Breast epithelium (tissue), 4 donors: ENCODE results near the gene CAMK2N2. TPM values are rescaled to one million over a fixed set of nuclear protein-coding genes. Genes with fewer than 3 reads are reported as not detected.

Source experiments
- DNase-seq, 2 donors: peaks; one replicate each; pipeline ENCODE4 v3.0.0-alpha.2; 2019; ENCODE audit warnings: low spot score in 2 of 2
- H3K27ac ChIP-seq, 2 donors: fragments of 200-600 bp; sonication (generic) in 1 of 2; one replicate each; pipeline ENCODE4 v1.5.1; 2016 to 2019; ENCODE audit warnings: mild to moderate bottlenecking in 1 of 2
- H3K27me3 ChIP-seq, 2 donors: fragments of 200-600 bp; sonication (generic) in 1 of 2; one replicate each; pipeline versions ENCODE4 v1.5.1 to v1.6.0; 2017 to 2019; ENCODE audit warnings: control low read depth in 1 of 2, mild to moderate bottlenecking in 1 of 2
- H3K36me3 ChIP-seq: fragments of 200-600 bp; one replicate; pipeline ENCODE4 v1.5.1; 2019
- H3K4me1 ChIP-seq, 2 donors: fragments of 200-600 bp; sonication (generic); one replicate each; pipeline ENCODE4 v1.5.1; 2016 to 2019; ENCODE audit warnings: control low read depth in 1 of 2
- H3K4me3 ChIP-seq, 3 donors: fragments of 200-600 bp; sonication (generic); 1 replicate in 2 of 3; 2 replicates in 1 of 3; pipeline ENCODE4 v1.5.1; 2016 to 2019; ENCODE audit warnings: mild to moderate bottlenecking in 3 of 3, moderate library complexity in 2 of 3
- H3K9me3 ChIP-seq, 2 donors: fragments of 200-600 bp; sonication (generic) in 1 of 2; one replicate each; pipeline ENCODE4 v1.5.1; 2016 to 2019; ENCODE audit warnings: control low read depth in 1 of 2
- POLR2A ChIP-seq: fragments of 450-650 bp; IDR thresholded peaks from one replicate; pipeline ENCODE4 v1.6.1; 2016; ENCODE audit warnings: antibody characterized with exemption, mild to moderate bottlenecking, moderate library complexity
- POLR2AphosphoS5 ChIP-seq, 3 donors: sonication (generic); formaldehyde crosslinking; IDR thresholded peaks; one replicate each; pipeline ENCODE4 v1.6.1; 2017; ENCODE audit warnings: antibody characterized with exemption in 3 of 3
- intact Hi-C: fragments of 100-400 bp; cut with DNase I; formaldehyde crosslinking; loops from one replicate; pipeline ENCODE4 v1.15.1; 2023; ENCODE audit warnings: low total_unique reads
- total RNA-seq, 3 donors: library from RNA; depleted of rRNA; stranded (reverse); fragments of >200 nt; gene quantifications; one replicate each; pipeline ENCODE4 v1.1.0, GENCODE V29; 2016
- TF ChIP-seq, protein P1 (sequence below), 3 donors: fragments of 450-650 bp; IDR thresholded peaks; one replicate each; pipeline ENCODE4 v1.5.1; 2016 to 2017; ENCODE audit warnings: antibody characterized with exemption in 3 of 3, mild to moderate bottlenecking in 3 of 3, moderate library complexity in 3 of 3

CAMK2N2 gene
- not detected for total RNA-seq

DNA sequence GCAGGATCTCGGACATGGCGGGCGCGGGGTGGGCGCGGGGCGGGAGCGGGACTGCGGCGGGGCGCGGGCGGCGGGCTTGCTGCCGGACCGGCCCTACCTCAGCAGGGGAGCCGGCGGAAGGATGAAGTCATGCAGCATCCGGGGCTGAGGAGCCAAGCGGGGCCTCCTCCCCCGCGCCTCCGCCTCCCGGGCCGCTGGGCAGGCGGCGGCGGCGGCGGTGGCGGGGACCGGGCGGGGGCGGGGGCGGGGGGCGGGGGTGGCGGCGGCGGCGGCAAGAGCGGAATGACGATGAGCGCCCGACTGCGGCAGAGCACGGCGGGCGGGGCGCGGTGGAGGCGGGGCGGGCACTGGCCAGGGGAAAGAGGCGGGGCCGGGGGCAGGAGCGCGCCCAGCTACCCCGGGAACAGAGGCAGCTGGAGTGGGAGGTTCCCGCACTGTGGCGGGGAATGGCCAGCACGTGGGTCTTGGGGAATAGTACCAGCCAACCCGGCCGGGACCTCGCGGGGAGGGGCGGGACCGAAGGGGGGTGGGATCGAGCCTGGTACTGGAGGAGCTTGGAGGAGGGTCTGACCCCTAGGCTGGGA lies at the start of gene CAMK2N2:
Gene CAMK2N2 (minus strand): TSS at position 284 of the 584 bp plus-strand sequence. CDS start 268 bp downstream, at position 16.
- H3K36me3 ChIP-seq, result no peaks in the 10 kb centered on the region
- peak within 1 kb of the TSS; percentile 32 to 75 (median 55) for H3K4me3 ChIP-seq
- TF ChIP-seq, protein P1, sequence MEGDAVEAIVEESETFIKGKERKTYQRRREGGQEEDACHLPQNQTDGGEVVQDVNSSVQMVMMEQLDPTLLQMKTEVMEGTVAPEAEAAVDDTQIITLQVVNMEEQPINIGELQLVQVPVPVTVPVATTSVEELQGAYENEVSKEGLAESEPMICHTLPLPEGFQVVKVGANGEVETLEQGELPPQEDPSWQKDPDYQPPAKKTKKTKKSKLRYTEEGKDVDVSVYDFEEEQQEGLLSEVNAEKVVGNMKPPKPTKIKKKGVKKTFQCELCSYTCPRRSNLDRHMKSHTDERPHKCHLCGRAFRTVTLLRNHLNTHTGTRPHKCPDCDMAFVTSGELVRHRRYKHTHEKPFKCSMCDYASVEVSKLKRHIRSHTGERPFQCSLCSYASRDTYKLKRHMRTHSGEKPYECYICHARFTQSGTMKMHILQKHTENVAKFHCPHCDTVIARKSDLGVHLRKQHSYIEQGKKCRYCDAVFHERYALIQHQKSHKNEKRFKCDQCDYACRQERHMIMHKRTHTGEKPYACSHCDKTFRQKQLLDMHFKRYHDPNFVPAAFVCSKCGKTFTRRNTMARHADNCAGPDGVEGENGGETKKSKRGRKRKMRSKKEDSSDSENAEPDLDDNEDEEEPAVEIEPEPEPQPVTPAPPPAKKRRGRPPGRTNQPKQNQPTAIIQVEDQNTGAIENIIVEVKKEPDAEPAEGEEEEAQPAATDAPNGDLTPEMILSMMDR (IDR thresholded peaks at IDR 0.05), result no peak
- TF ChIP-seq POLR2AphosphoS5 (IDR thresholded peaks at IDR 0.05), result no peak
- TF ChIP-seq POLR2A, result no peak
- peaks cover 0 to 20% of the 10 kb centered on the region in 2 donors for H3K4me1 ChIP-seq
- no peak for DNase-seq
- no peak within 1 kb of the TSS for H3K27ac ChIP-seq
- intact Hi-C loops, result no loop called here
- peaks cover 16 to 29% of the 10 kb centered on the region in 2 donors for H3K27me3 ChIP-seq
- no peaks in the 10 kb centered on the region for H3K9me3 ChIP-seq

DNA sequence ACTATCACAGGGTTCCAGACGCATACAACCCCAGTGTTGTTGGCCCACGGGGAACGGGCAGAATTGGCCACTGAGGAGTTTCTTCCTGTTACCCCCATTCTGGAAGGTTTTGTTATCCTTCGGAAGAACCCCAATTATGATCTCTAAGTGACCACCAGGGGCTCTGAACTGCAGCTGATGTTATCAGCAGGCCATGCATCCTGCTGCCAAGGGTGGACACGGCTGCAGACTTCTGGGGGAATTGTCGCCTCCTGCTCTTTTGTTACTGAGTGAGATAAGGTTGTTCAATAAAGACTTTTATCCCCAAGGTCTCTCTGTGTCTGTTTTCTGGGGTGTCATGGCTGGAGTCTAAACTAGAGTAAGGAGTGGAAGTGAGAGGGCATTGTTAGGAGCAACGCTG lies 47.4 kb upstream of the CAMK2N2 start:
- intact Hi-C loops, result no loop called here
- TF ChIP-seq POLR2A (no peak), POLR2AphosphoS5 (IDR thresholded peaks at IDR 0.05) (no peak)
- TF ChIP-seq, protein P1 (IDR thresholded peaks at IDR 0.05), result no peak
- no peaks in the 10 kb centered on the region for H3K4me1 ChIP-seq
- no peak for DNase-seq
- no peak overlapping the region for H3K4me3 ChIP-seq
- no peaks in the 10 kb centered on the region for H3K36me3 ChIP-seq
- H3K9me3 ChIP-seq, result no peaks in the 10 kb centered on the region
- no peak overlapping the region for H3K27ac ChIP-seq
- no peaks in the 10 kb centered on the region for H3K27me3 ChIP-seq

DNA sequence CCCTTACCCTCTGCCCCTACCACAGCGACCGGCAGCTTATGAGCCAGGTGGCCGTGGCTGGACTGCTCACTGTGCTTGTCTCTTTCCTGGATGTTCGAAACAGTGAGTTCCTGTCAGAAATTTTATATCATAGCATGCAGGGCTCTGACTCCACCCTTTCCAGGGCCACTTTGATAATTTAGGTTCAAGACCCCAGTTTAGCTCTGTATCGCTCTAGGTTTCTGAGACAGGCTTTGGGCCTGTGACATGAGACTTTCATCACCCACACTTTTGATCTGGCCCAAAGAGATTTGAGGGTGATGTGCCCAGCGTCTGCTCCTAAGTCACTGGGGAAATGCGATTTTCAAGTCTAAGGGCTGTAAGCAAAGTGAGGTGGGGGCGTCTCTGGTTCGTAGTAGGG lies 46.6 kb upstream of the CAMK2N2 start:
- H3K9me3 ChIP-seq, result no peaks in the 10 kb centered on the region
- no peak for TF ChIP-seq POLR2A
- no peaks in the 10 kb centered on the region for H3K4me1 ChIP-seq
- no peak overlapping the region for H3K4me3 ChIP-seq
- no peaks in the 10 kb centered on the region for H3K27me3 ChIP-seq
- H3K36me3 ChIP-seq, result no peaks in the 10 kb centered on the region
- H3K27ac ChIP-seq, result no peak overlapping the region
- no peak for DNase-seq
- intact Hi-C loops, result no loop called here

DNA sequence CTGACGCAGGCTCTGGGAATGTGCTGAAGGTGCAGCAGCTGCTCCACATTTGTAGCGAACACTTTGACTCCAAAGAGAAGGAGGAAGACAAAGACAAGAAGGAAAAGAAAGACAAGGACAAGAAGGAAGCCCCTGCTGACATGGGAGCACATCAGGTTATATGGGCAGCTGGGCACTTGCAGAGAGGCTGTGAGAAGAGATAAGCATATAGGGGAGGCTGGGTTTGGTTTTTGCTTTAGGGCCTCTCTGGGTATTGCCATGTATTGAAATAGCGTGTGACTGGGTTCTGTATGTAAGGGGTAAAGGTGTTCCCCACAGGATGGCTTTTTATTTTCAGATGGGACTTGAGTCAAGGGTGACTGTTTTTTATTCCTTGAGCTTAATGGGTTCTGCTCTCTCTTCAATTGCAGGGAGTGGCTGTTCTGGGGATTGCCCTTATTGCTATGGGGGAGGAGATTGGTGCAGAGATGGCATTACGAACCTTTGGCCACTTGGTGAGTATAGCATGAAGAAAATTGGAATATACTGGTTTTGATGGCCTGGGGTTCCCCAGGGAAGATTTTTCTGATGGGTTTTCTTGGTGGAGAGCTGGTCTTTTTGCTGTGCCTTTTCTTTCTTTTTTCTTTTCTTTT lies 45.1 kb upstream of the CAMK2N2 start:
- Histone ChIP-seq H3K36me3 (no peaks in the 10 kb centered on the region), H3K4me3 (no peak overlapping the region)

DNA sequence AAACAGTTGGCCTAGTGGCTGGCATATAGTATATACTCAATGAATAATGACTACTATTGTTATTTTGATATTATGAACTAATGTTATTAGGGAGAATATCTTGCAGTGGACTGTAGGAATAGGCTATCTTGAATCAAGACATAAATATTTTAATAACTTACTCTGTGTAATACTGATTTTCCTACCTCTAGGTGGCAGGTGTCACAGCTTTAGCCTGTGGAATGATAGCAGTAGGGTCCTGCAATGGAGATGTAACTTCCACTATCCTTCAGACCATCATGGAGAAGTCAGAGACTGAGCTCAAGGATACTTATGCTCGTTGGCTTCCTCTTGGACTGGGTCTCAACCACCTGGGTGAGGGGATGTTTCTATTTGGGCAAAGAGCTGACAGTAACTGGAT lies 44.2 kb upstream of the CAMK2N2 start:
- DNase-seq, result no peak
- H3K9me3 ChIP-seq, result no peaks in the 10 kb centered on the region
- intact Hi-C loops, result no loop called here

More for the DNA sequence above, 45.1 kb upstream of the CAMK2N2 start:
- Histone ChIP-seq H3K27ac (no peak overlapping the region), H3K4me1 (no peaks in the 10 kb centered on the region), H3K9me3 (no peaks in the 10 kb centered on the region), H3K27me3 (no peaks in the 10 kb centered on the region)
- intact Hi-C loops, result no loop called here
- no peak for TF ChIP-seq POLR2A
- TF ChIP-seq POLR2AphosphoS5 (IDR thresholded peaks at IDR 0.05), result no peak
- TF ChIP-seq, protein P1 (IDR thresholded peaks at IDR 0.05), result no peak
- DNase-seq, result no peak

More for the DNA sequence above, 44.2 kb upstream of the CAMK2N2 start:
- Histone ChIP-seq H3K27me3 (no peaks in the 10 kb centered on the region), H3K4me3 (no peak overlapping the region), H3K36me3 (no peaks in the 10 kb centered on the region), H3K27ac (no peak overlapping the region), H3K4me1 (no peaks in the 10 kb centered on the region)
- TF ChIP-seq POLR2AphosphoS5 (IDR thresholded peaks at IDR 0.05), result no peak
- TF ChIP-seq, protein P1 (IDR thresholded peaks at IDR 0.05), result peak in 1 of 3 donors; percentile 19
- TF ChIP-seq POLR2A, result no peak
